Common myeloid progenitor, CD34-positive (primary cell): ENCODE results near the gene GJC2.

ENCODE experiments used
- CTCF ChIA-PET: fragments of 350-600 bp; sonication (Branson Sonifier 250); formaldehyde crosslinking; loops from one replicate; lab custom pipeline; 2021; ENCODE audit warnings: antibody characterized with exemption; lab: Charles Lee
- POLR2A ChIA-PET: fragments of 350-600 bp; sonication (Branson Sonifier 250); formaldehyde crosslinking; loops from one replicate; lab custom pipeline; 2021; ENCODE audit warnings: antibody characterized with exemption; lab: Charles Lee
- DNase-seq, 3 donors: peaks; one replicate each; pipeline versions ENCODE4 v3.0.0 to v3.0.0-alpha.2; 2013
- H3K27ac ChIP-seq, 2 experiments: 1 replicate in 1 of 2; 2 replicates in 1 of 2; pipeline ENCODE4 v1.7.0; 2013; ENCODE audit warnings: inconsistent platforms in 2 of 2, low read length in 2 of 2, mild to moderate bottlenecking in 2 of 2, low read depth in 1 of 2, moderate library complexity in 1 of 2; ENCODE audit not compliant: severe bottlenecking in 2 of 2, insufficient read depth in 1 of 2, poor library complexity in 1 of 2
- H3K27me3 ChIP-seq, 5 experiments: replicated peaks in 2 of 5; 1 replicate in 3 of 5; 2 replicates in 2 of 5; pipeline versions ENCODE4 v1.6.1 to v1.7.0; 2013; ENCODE audit warnings: low read length in 4 of 5, mild to moderate bottlenecking in 2 of 5, moderate library complexity in 2 of 5, inconsistent platforms in 1 of 5; ENCODE audit not compliant: insufficient read depth in 5 of 5, control insufficient read depth in 4 of 5
- H3K36me3 ChIP-seq, 4 experiments: 1 replicate in 2 of 4; 2 replicates in 2 of 4; pipeline versions ENCODE4 v1.6.1 to v1.7.0; 2013; ENCODE audit warnings: low read length in 3 of 4, control low read depth in 1 of 4, mild to moderate bottlenecking in 1 of 4; ENCODE audit not compliant: control insufficient read depth in 4 of 4, insufficient read depth in 4 of 4
- H3K4me1 ChIP-seq, 4 experiments: 1 replicate in 3 of 4; 2 replicates in 1 of 4; pipeline versions ENCODE4 v1.6.1 to v1.7.1; 2013; ENCODE audit warnings: low read length in 3 of 4, mild to moderate bottlenecking in 3 of 4, control low read depth in 1 of 4, inconsistent platforms in 1 of 4, moderate library complexity in 1 of 4; ENCODE audit not compliant: control insufficient read depth in 4 of 4, insufficient read depth in 4 of 4; ENCODE audit errors: control extremely low read depth in 1 of 4
- H3K4me3 ChIP-seq, 7 experiments: 1 replicate in 4 of 7; 2 replicates in 3 of 7; pipeline versions ENCODE4 v1.5.1 to v1.7.0; 2013; ENCODE audit warnings: mild to moderate bottlenecking in 7 of 7, low read length in 6 of 7, moderate library complexity in 6 of 7, inconsistent platforms in 2 of 7, low read depth in 2 of 7, control low read depth in 1 of 7; ENCODE audit not compliant: insufficient read depth in 4 of 7, control insufficient read depth in 1 of 7; ENCODE audit errors: extremely low read depth in 1 of 7
- H3K9me3 ChIP-seq, 5 experiments: 1 replicate in 4 of 5; 2 replicates in 1 of 5; pipeline versions ENCODE4 v1.6.1 to v1.7.1; 2013; ENCODE audit warnings: low read length in 4 of 5, mild to moderate bottlenecking in 2 of 5, inconsistent platforms in 1 of 5, low read depth in 1 of 5, moderate library complexity in 1 of 5; ENCODE audit not compliant: control insufficient read depth in 4 of 5, insufficient read depth in 2 of 5; ENCODE audit errors: control extremely low read depth in 1 of 5
- WGBS: methylation state at CpG from one replicate; pipeline ENCODE4 v1.1.5; 2013; ENCODE audit not compliant: insufficient coverage; 5-methylcytosine and 5-hydroxymethylcytosine counted together

The GJC2 gene

GRCh38 chr1:228161362-228161761, 11.6 kb downstream of the GJC2 start:
- no peak for DNase-seq
- 78% methylated on average over 3 of the region's 7 CpGs for WGBS
- ChIA-PET POLR2A (no interaction called here), CTCF (interaction anchor here (1.0 to 9.6 kb wide), 3 partner anchors 9 to 53 kb away, joined by 3 to 136 read pairs (median 3); partner anchors contain the start of gene GUK1)
- H3K27ac ChIP-seq: no peak overlapping the region
- peaks cover 0 to 5% (median 0%) of the 10 kb centered on the region in 4 experiments for H3K36me3 ChIP-seq
- no peaks in the 10 kb centered on the region for H3K9me3 ChIP-seq
- H3K4me1 ChIP-seq: peaks cover 2 to 57% (median 51%) of the 10 kb centered on the region in 4 experiments
- H3K4me3 ChIP-seq: no peak overlapping the region
- no peaks in the 10 kb centered on the region for H3K27me3 ChIP-seq

DNA sequence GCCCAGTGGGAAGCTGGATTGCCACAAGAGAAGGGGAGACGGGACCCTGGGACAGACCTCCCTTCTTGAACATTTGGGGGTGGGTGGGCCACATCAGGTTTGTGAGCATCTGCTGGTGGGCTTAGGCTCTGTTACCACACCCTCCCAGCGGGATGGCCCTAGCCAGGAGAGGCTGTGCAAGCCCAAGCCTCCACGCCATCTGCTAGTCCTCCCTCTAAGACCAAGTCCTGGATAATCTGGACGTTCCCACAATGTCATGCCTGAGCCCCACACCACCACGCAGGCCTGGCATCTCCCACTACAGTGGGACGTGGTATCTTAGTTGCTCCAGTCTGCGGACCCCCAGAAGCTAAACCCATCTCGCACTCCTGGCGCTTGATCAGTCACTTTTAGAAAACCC, 12.1 kb downstream of the GJC2 start:
- DNase-seq: no peak
- 98% methylated on average over 8 of the region's 9 CpGs for WGBS
- peaks cover 5 to 57% (median 51%) of the 10 kb centered on the region in 4 experiments for H3K4me1 ChIP-seq
- no peak overlapping the region for H3K27ac ChIP-seq
- POLR2A ChIA-PET: no interaction called here
- no peaks in the 10 kb centered on the region for H3K27me3 ChIP-seq
- no peaks in the 10 kb centered on the region for H3K9me3 ChIP-seq
- CTCF ChIA-PET: interaction anchor here (0.9 to 9.6 kb wide), 5 partner anchors 9 to 52 kb away, joined by 3 to 136 read pairs (median 3); partner anchors contain the start of gene GUK1
- H3K4me3 ChIP-seq: peak overlapping the region in 1 of 7 experiments; percentile 40
- peaks cover 0 to 5% (median 0%) of the 10 kb centered on the region in 4 experiments for H3K36me3 ChIP-seq

DNA sequence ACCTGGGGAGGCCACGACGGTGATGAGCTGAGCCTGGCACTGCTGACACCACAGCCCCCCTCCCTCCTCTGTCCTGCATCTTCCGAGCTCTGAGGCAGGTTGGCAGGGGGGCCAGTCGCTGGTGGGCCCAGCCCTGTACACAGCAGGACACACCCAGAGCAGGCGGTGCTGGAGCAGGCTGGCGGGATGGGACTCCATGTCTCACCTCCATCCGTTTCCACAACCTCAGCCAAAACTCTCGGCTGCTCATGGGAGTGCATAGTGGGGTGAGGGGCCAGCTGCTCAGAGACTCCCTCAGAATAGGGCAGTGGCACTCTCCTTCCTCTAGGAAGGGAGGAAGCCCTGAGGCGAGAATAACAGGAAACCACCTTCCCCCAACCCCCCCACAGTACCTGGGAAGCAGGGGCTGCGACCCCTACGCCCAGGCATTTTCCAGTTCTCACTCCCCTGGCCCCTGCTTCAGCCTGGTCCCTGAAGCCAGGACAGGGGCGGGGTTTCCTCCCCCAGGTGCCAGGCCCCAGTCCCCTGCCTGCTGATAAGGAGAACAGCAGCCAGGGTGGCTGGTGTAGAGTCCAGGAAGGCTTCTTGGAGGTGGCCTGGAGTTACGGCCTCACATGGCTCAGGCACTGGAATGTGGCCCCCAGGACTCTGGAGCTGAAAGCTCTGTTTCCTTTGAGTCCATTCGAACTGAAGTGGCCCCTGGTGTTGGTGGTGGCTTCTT, 12.7 kb downstream of the GJC2 start:
- peak overlapping the region in 3 of 7 experiments; percentile 19 to 40 (median 39) for H3K4me3 ChIP-seq
- 13% methylated on average over 9 of the region's 14 CpGs for WGBS
- H3K27me3 ChIP-seq: no peaks in the 10 kb centered on the region
- H3K27ac ChIP-seq: no peak overlapping the region
- ChIA-PET CTCF (interaction anchor here (0.9 to 9.6 kb wide), 5 partner anchors 10 to 161 kb away, joined by 3 to 136 read pairs (median 3); partner anchors contain the start of gene GUK1), POLR2A (interaction anchor here (1.0 kb wide), 1 partner anchor 8 kb away, joined by 3 read pairs; no protein-coding TSS in a partner anchor)
- peaks cover 6 to 54% (median 47%) of the 10 kb centered on the region in 4 experiments for H3K4me1 ChIP-seq
- no peak for DNase-seq
- H3K9me3 ChIP-seq: no peaks in the 10 kb centered on the region
- H3K36me3 ChIP-seq: peaks cover 0 to 5% (median 0%) of the 10 kb centered on the region in 4 experiments

DNA sequence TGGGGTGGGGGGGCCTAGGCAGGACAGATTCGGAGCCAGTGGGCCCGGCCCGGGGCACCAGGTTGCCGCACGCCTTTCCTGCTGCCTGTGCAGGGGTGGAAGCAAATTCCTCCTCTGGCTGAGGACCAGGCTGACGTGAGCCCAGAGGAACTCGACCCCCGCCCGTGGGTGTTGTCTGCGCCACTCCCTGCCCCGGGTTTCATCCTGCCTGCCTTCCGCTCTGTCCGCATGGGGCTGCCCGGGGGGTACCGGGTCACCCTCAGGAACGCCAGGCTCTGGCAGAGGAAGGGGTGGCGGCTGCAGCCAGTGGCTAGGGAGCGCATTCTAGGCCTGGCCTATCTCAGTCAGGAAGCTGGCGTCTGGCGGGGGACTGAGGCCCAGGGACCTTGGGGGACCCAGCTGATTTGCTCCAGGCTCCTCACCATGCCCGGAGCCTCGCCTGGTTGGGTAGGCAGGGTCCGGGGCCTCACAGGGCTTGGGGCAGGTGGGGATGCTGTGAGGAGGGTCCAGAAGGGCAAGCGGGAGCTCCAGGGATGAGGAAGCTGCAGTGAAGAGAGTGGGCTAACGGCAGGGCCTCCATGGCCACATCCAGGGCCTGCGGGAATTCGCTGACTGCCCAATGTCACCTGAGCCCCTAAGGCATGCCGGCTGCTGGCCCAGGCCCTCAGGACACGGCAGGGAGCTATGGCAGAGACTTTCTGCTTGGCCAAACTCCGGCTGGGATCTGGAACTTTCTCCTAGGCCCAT, 13.4 kb downstream of the GJC2 start:
- 30% methylated on average over 25 of the region's 30 CpGs for WGBS
- ChIA-PET CTCF (interaction anchor here (0.7 to 9.6 kb wide), 5 partner anchors 11 to 162 kb away, joined by 3 to 136 read pairs (median 3); partner anchors contain the start of gene GUK1), POLR2A (interaction anchor here (1.0 to 2.6 kb wide), 2 partner anchors 9 to 23 kb away, joined by 3 to 10 read pairs; partner anchors contain the start of gene GUK1)
- no peak overlapping the region for H3K27ac ChIP-seq
- peaks cover 6 to 50% (median 45%) of the 10 kb centered on the region in 4 experiments for H3K4me1 ChIP-seq
- H3K27me3 ChIP-seq: no peaks in the 10 kb centered on the region
- no peaks in the 10 kb centered on the region for H3K9me3 ChIP-seq
- peak overlapping the region in 3 of 7 experiments; percentile 19 to 40 (median 39) for H3K4me3 ChIP-seq
- peaks cover 0 to 5% (median 0%) of the 10 kb centered on the region in 4 experiments for H3K36me3 ChIP-seq
- DNase-seq: peak in 1 of 3 donors; percentile 23

GRCh38 chr1:228163776-228164519, 14.2 kb downstream of the GJC2 start:
- POLR2A ChIA-PET: interaction anchor here (2.6 kb wide), 1 partner anchor 23 kb away, joined by 10 read pairs; the partner anchor contains the start of gene GUK1
- H3K4me3 ChIP-seq: no peak overlapping the region

More at GRCh38 chr1:228163776-228164519, 14.2 kb downstream of the GJC2 start:
- DNase-seq: no peak
- CTCF ChIA-PET: interaction anchor here (0.7 to 9.6 kb wide), 7 partner anchors 12 to 162 kb away, joined by 3 to 136 read pairs (median 7); partner anchors contain the start of gene GUK1
- H3K27ac ChIP-seq: no peak overlapping the region
- peaks cover 0 to 5% (median 0%) of the 10 kb centered on the region in 4 experiments for H3K36me3 ChIP-seq
- 92% methylated on average over 8 of the region's 10 CpGs for WGBS
- H3K9me3 ChIP-seq: no peaks in the 10 kb centered on the region
- H3K27me3 ChIP-seq: no peaks in the 10 kb centered on the region
- H3K4me1 ChIP-seq: peaks cover 6 to 50% (median 45%) of the 10 kb centered on the region in 4 experiments
